ENCODE results near the gene ARRDC2. TPM values are rescaled to one million over a fixed set of nuclear protein-coding genes. Genes with fewer than 3 reads are reported as not detected.
A peak's percentile ranks its signal among the peaks of the same experiment; 100 is the strongest.

Gene ARRDC2
- total RNA-seq, 3 donors from 2014 or later (not counting 1 experiment from before 2014, with no cell fraction given): 110 to 131 (median 121) TPM

- no peak for TF ChIP-seq CTCF (IDR thresholded peaks at IDR 0.05)
- H3K27me3 Mint-ChIP-seq (ENCODE audit: low read depth in 2 of 2): peaks cover 7 to 16% of the 10 kb centered on the region in 2 donors
Observed at GRCh38 chr19:18041054-18041453, 33.1 kb downstream of the ARRDC2 start.

GRCh38 chr19:18043676-18044075 lies 35.7 kb downstream of the ARRDC2 start:
- ATAC-seq (no peak), DNase-seq (no peak)
- Mint-ChIP-seq H3K27ac (peak overlapping the region; percentile 82 to 94), H3K27me3 (ENCODE audit: low read depth in 2 of 2) (peaks cover 7 to 23% of the 10 kb centered on the region in 2 donors), H3K4me3 (peak overlapping the region; percentile 60), H3K36me3 (no peaks in the 10 kb centered on the region), H3K9me3 (no peaks in the 10 kb centered on the region), H3K4me1 (peaks cover 20 to 36% of the 10 kb centered on the region in 2 donors)
- Histone ChIP-seq H3K4me1 (ENCODE audit: control insufficient read depth, insufficient read depth, low read length) (peaks cover 31% of the 10 kb centered on the region), H3K27me3 (ENCODE audit: control insufficient read depth, insufficient read depth, low read length) (no peaks in the 10 kb centered on the region), H3K9me3 (ENCODE audit: control insufficient read depth, insufficient read depth, low read length) (peaks cover 6% of the 10 kb centered on the region), H3K36me3 (ENCODE audit: control insufficient read depth, insufficient read depth, low read length) (no peaks in the 10 kb centered on the region), H3K4me3 (ENCODE audit: low read length) (no peak overlapping the region), H3K27ac (ENCODE audit: low read length) (no peak overlapping the region)
- intact Hi-C loops (cut with micrococcal nuclease): loop anchor here (2.0 kb wide), 2 partner anchors 43 to 45 kb away; no protein-coding TSS in a partner anchor
- no peak for TF ChIP-seq CTCF (IDR thresholded peaks at IDR 0.05)
- WGBS (ENCODE audit: insufficient coverage): 100% methylated on average over 3 of the region's 3 CpGs

More at GRCh38 chr19:18041054-18041453, 33.1 kb downstream of the ARRDC2 start:
- intact Hi-C loops (cut with micrococcal nuclease): no loop called here
- Histone ChIP-seq H3K27me3 (ENCODE audit: control insufficient read depth, insufficient read depth, low read length) (no peaks in the 10 kb centered on the region), H3K27ac (ENCODE audit: low read length) (no peak overlapping the region), H3K9me3 (ENCODE audit: control insufficient read depth, insufficient read depth, low read length) (peaks cover 6% of the 10 kb centered on the region), H3K4me1 (ENCODE audit: control insufficient read depth, insufficient read depth, low read length) (peaks cover 24% of the 10 kb centered on the region), H3K4me3 (ENCODE audit: low read length) (no peak overlapping the region), H3K36me3 (ENCODE audit: control insufficient read depth, insufficient read depth, low read length) (no peaks in the 10 kb centered on the region)
- no peak overlapping the region for H3K27ac Mint-ChIP-seq
- no peaks in the 10 kb centered on the region for H3K9me3 Mint-ChIP-seq
- H3K4me1 Mint-ChIP-seq: peaks cover 20 to 24% of the 10 kb centered on the region in 2 donors
- ATAC-seq: no peak
- no peak for DNase-seq
- no peak overlapping the region for H3K4me3 Mint-ChIP-seq
- 90% methylated on average over 2 of the region's 2 CpGs for WGBS (ENCODE audit: insufficient coverage)
- H3K36me3 Mint-ChIP-seq: no peaks in the 10 kb centered on the region

GRCh38 chr19:18044825-18045304 lies 36.9 kb downstream of the ARRDC2 start:
- Mint-ChIP-seq H3K27ac (peak overlapping the region; percentile 82 to 94), H3K4me3 (peak overlapping the region; percentile 60), H3K36me3 (no peaks in the 10 kb centered on the region), H3K4me1 (peaks cover 20 to 38% of the 10 kb centered on the region in 2 donors), H3K9me3 (no peaks in the 10 kb centered on the region), H3K27me3 (ENCODE audit: low read depth in 2 of 2) (peaks cover 7 to 26% of the 10 kb centered on the region in 2 donors)
- Histone ChIP-seq H3K36me3 (ENCODE audit: control insufficient read depth, insufficient read depth, low read length) (no peaks in the 10 kb centered on the region), H3K27me3 (ENCODE audit: control insufficient read depth, insufficient read depth, low read length) (no peaks in the 10 kb centered on the region), H3K27ac (ENCODE audit: low read length) (peak overlapping the region; percentile 74), H3K4me3 (ENCODE audit: low read length) (peak overlapping the region; percentile 25), H3K4me1 (ENCODE audit: control insufficient read depth, insufficient read depth, low read length) (peaks cover 31% of the 10 kb centered on the region), H3K9me3 (ENCODE audit: control insufficient read depth, insufficient read depth, low read length) (peaks cover 6% of the 10 kb centered on the region)
- ATAC-seq: peak; percentile 93 to 99 (median 95)
- peak; percentile 84 to 94 for DNase-seq
- 0% methylated on average over 11 of the region's 12 CpGs for WGBS (ENCODE audit: insufficient coverage)
- intact Hi-C loops (cut with micrococcal nuclease): loop anchor here (2.0 kb wide), 2 partner anchors 44 kb away; no protein-coding TSS in a partner anchor
- TF ChIP-seq CTCF (IDR thresholded peaks at IDR 0.05): no peak
